Thoracic aorta (tissue), 2 donors: ENCODE results near the gene NOS1AP. TPM values are rescaled to one million over a fixed set of nuclear protein-coding genes. Genes with fewer than 3 reads are reported as not detected.

Experiments used
- ATAC-seq: fragments of 150-250 bp; one replicate; pipeline ENCODE4 v1.8.0; 2017; ENCODE audit warnings: low read depth; ENCODE audit not compliant: insufficient number of reproducible peaks, low FRiP score
- DNase-seq: peaks from one replicate; pipeline ENCODE4 v3.0.0-alpha.2; 2020; ENCODE audit warnings: low spot score
- H3K27ac ChIP-seq, 2 donors: fragments of 200-600 bp; sonication (generic); 1 replicate in 1 of 2; 2 replicates in 1 of 2; pipeline ENCODE4 v1.5.1; 2016; ENCODE audit warnings: mild to moderate bottlenecking in 2 of 2, moderate library complexity in 2 of 2
- H3K27me3 ChIP-seq: fragments of 200-600 bp; sonication (generic); replicated peaks from 2 replicates; pipeline ENCODE4 v1.6.0; 2016; ENCODE audit warnings: mild to moderate bottlenecking; ENCODE audit not compliant: insufficient read depth
- H3K36me3 ChIP-seq: fragments of 200-600 bp; sonication (generic); one replicate; pipeline ENCODE4 v1.5.1; 2016
- H3K4me1 ChIP-seq, 2 donors: fragments of 200-600 bp; sonication (generic); 1 replicate in 1 of 2; 2 replicates in 1 of 2; pipeline versions ENCODE4 v1.5.1 to v1.6.0; 2016; ENCODE audit warnings: low read depth in 2 of 2, mild to moderate bottlenecking in 1 of 2; ENCODE audit not compliant: control insufficient read depth in 1 of 2
- H3K4me3 ChIP-seq: fragments of 200-600 bp; sonication (generic); 2 replicates; pipeline ENCODE4 v1.5.1; 2016; ENCODE audit warnings: mild to moderate bottlenecking
- H3K9me3 ChIP-seq: fragments of 200-600 bp; sonication (generic); 2 replicates; pipeline ENCODE4 v1.5.1; 2016
- CTCF ChIP-seq: fragments of 200-600 bp; sonication (generic); IDR thresholded peaks from one replicate; pipeline ENCODE4 v1.5.1; 2019; ENCODE audit warnings: antibody characterized with exemption
- total RNA-seq, 2 donors: library from RNA; depleted of rRNA; stranded (reverse); fragments of >200 nt; gene quantifications; one replicate each; pipeline versions ENCODE4 v1.1.0 to v1.2.3, GENCODE V29; 2016

The NOS1AP gene
- total RNA-seq, 2 donors from 2014 or later: 6.3 to 12.2 TPM

- Histone ChIP-seq H3K9me3 (no peaks in the 10 kb centered on the region), H3K27me3 (no peaks in the 10 kb centered on the region), H3K4me3 (no peak overlapping the region), H3K4me1 (no peaks in the 10 kb centered on the region), H3K27ac (no peak overlapping the region), H3K36me3 (no peaks in the 10 kb centered on the region)
- no peak for DNase-seq
- no peak for ATAC-seq
- no peak for TF ChIP-seq CTCF
These were observed 291.9 kb downstream of the NOS1AP start for GRCh38 chr1:162361349-162361748.

- Histone ChIP-seq H3K27ac (no peak overlapping the region), H3K9me3 (no peaks in the 10 kb centered on the region), H3K4me1 (no peaks in the 10 kb centered on the region), H3K27me3 (no peaks in the 10 kb centered on the region), H3K36me3 (no peaks in the 10 kb centered on the region), H3K4me3 (no peak overlapping the region)
- DNase-seq (no peak), ATAC-seq (no peak)
- TF ChIP-seq CTCF: no peak
These were observed 294.3 kb downstream of the NOS1AP start for GRCh38 chr1:162363823-162364222.

GRCh38 chr1:162364498-162364897 is 295.0 kb downstream of the NOS1AP start:
- H3K36me3 ChIP-seq: no peaks in the 10 kb centered on the region
- TF ChIP-seq CTCF: no peak
- no peaks in the 10 kb centered on the region for H3K9me3 ChIP-seq
- ATAC-seq (no peak), DNase-seq (no peak)
- no peaks in the 10 kb centered on the region for H3K27me3 ChIP-seq
- no peak overlapping the region for H3K27ac ChIP-seq
- H3K4me3 ChIP-seq: no peak overlapping the region
- no peaks in the 10 kb centered on the region for H3K4me1 ChIP-seq

GRCh38 chr1:162365284-162366020 is 296.0 kb downstream of the NOS1AP start:
- ATAC-seq: no peak
- Histone ChIP-seq H3K4me3 (no peak overlapping the region), H3K9me3 (no peaks in the 10 kb centered on the region), H3K27me3 (no peaks in the 10 kb centered on the region), H3K36me3 (no peaks in the 10 kb centered on the region), H3K4me1 (no peaks in the 10 kb centered on the region), H3K27ac (no peak overlapping the region)
- no peak for DNase-seq
- TF ChIP-seq CTCF: no peak

- no peaks in the 10 kb centered on the region for H3K27me3 ChIP-seq
- ATAC-seq: no peak
- no peaks in the 10 kb centered on the region for H3K9me3 ChIP-seq
- DNase-seq: no peak
- no peak for TF ChIP-seq CTCF
- no peaks in the 10 kb centered on the region for H3K36me3 ChIP-seq
- H3K4me3 ChIP-seq: no peak overlapping the region
- no peaks in the 10 kb centered on the region for H3K4me1 ChIP-seq
- no peak overlapping the region for H3K27ac ChIP-seq
These were observed 296.7 kb downstream of the NOS1AP start for GRCh38 chr1:162366149-162366548.
